Lower lobe of right lung (tissue), 2 donors: ENCODE data around the gene SMC3. TPM values are rescaled to one million over a fixed set of nuclear protein-coding genes. Genes with fewer than 3 reads are reported as not detected.
"Not testable (repeated sequence)": the region's sequence is repeated elsewhere in the genome, so short reads cannot be mapped to it uniquely, and the experiment has no call there.

Experiments used
- ATAC-seq, 2 donors: fragments of 200-7000 bp; cut with Tn5 transposase; one replicate each; pipeline ENCODE4 v1.9.1; 2020 to 2022; ENCODE audit warnings: mild to moderate bottlenecking in 2 of 2, moderate library complexity in 2 of 2
- DNase-seq: peaks from one replicate; pipeline ENCODE4 v3.0.0-alpha.2; 2020
- H3K27ac ChIP-seq: fragments of 200-600 bp; one replicate; pipeline ENCODE4 v1.8.0; 2022
- H3K27me3 ChIP-seq: fragments of 200-600 bp; one replicate; pipeline ENCODE4 v1.8.0; 2022; ENCODE audit warnings: low read depth
- H3K36me3 ChIP-seq: fragments of 200-600 bp; one replicate; pipeline ENCODE4 v1.8.0; 2022; ENCODE audit warnings: mild to moderate bottlenecking
- H3K4me1 ChIP-seq: fragments of 200-600 bp; one replicate; pipeline ENCODE4 v1.8.0; 2022
- H3K4me3 ChIP-seq: fragments of 200-600 bp; one replicate; pipeline ENCODE4 v1.8.0; 2022; ENCODE audit warnings: mild to moderate bottlenecking
- H3K9me3 ChIP-seq: fragments of 200-600 bp; one replicate; pipeline ENCODE4 v1.8.0; 2022
- CTCF ChIP-seq: fragments of 200-600 bp; IDR thresholded peaks from one replicate; pipeline ENCODE4 v1.8.0; 2022; ENCODE audit warnings: antibody characterized with exemption, mild to moderate bottlenecking
- intact Hi-C: fragments of 100-400 bp; cut with DNase I; formaldehyde crosslinking; loops from one replicate; pipeline ENCODE4 v1.11.0; 2022
- total RNA-seq: library from RNA; stranded (reverse); fragmentation: NEBNext Ultra II Directional; extraction: Animal tissue kit (Norgen Biotek cat#: 25700); gene quantifications from one replicate; pipeline ENCODE4 v1.2.1, GENCODE V29; 2021
- donor health status: DM: no; HTN: yes; CAD: no; lungs with severe emphysema.

Gene SMC3
- total RNA-seq, 1 donor from 2014 or later = 33.2 TPM

- Histone ChIP-seq H3K4me1 (peaks cover 14% of the 10 kb centered on the region), H3K4me3 (no peak overlapping the region), H3K36me3 (no peaks in the 10 kb centered on the region), H3K27me3 (no peaks in the 10 kb centered on the region), H3K27ac (no peak overlapping the region), H3K9me3 (no peaks in the 10 kb centered on the region)
- intact Hi-C loops = no loop called here
- DNase-seq = no peak
- TF ChIP-seq CTCF = no peak
- no peak for ATAC-seq
Observed at GRCh38 chr10:110525349-110526260, 41.9 kb upstream of the SMC3 start.

DNA sequence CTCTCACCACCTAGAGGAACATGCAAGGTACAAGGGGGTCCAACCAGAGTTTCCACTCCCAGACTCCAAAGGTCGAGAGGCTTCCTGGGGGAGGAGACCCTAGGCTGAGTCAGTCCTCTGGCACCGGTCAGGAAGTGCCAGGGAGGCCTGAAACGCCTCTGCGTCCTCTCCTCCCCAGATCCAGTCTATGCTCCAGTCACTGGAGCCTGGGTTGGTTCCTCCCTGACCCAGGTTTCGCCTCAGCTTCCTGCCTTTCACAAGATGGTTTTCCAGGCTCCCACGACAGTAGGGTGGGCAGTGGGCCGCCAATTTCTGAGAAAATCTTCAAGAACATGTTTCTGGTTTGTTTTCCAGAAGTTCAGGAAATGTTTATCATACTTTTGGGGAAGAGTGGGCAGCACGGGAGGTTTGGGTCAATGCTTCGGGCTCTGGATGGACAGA lies 39.7 kb upstream of the SMC3 start:
- ATAC-seq (no peak), DNase-seq (no peak)
- Histone ChIP-seq H3K27ac (no peak overlapping the region), H3K27me3 (no peaks in the 10 kb centered on the region), H3K9me3 (no peaks in the 10 kb centered on the region), H3K4me3 (no peak overlapping the region), H3K4me1 (peaks cover 17% of the 10 kb centered on the region), H3K36me3 (no peaks in the 10 kb centered on the region)
- intact Hi-C loops = no loop called here
- TF ChIP-seq CTCF = no peak

GRCh38 chr10:110528224-110528996 lies 39.1 kb upstream of the SMC3 start:
- TF ChIP-seq CTCF = no peak

GRCh38 chr10:110528997-110529524 lies 38.4 kb upstream of the SMC3 start:
- H3K9me3 ChIP-seq, H3K4me3 ChIP-seq, H3K27me3 ChIP-seq, H3K27ac ChIP-seq, H3K36me3 ChIP-seq, DNase-seq, intact Hi-C loops: not testable (repeated sequence)
- peak in 1 of 2 donors; percentile 16 for ATAC-seq
- peaks cover 17% of the 10 kb centered on the region for H3K4me1 ChIP-seq

More at GRCh38 chr10:110528224-110528996, 39.1 kb upstream of the SMC3 start:
- DNase-seq = no peak
- H3K4me3 ChIP-seq = no peak overlapping the region
- no peaks in the 10 kb centered on the region for H3K9me3 ChIP-seq
- no peaks in the 10 kb centered on the region for H3K36me3 ChIP-seq
- H3K27ac ChIP-seq = no peak overlapping the region
- no peak for ATAC-seq
- intact Hi-C loops = no loop called here
- H3K4me1 ChIP-seq = peaks cover 17% of the 10 kb centered on the region
- H3K27me3 ChIP-seq = no peaks in the 10 kb centered on the region

- Histone ChIP-seq H3K36me3 (no peaks in the 10 kb centered on the region), H3K4me1 (peaks cover 17% of the 10 kb centered on the region), H3K27me3 (no peaks in the 10 kb centered on the region), H3K9me3 (no peaks in the 10 kb centered on the region), H3K27ac (peak overlapping the region; percentile 58), H3K4me3 (no peak overlapping the region)
- intact Hi-C loops = no loop called here
- no peak for TF ChIP-seq CTCF
- no peak for DNase-seq
- peak; percentile 19 to 42 for ATAC-seq
Observed at GRCh38 chr10:110529596-110530011, 37.9 kb upstream of the SMC3 start.
